ENCODE results near the gene TMEM250.

DNA sequence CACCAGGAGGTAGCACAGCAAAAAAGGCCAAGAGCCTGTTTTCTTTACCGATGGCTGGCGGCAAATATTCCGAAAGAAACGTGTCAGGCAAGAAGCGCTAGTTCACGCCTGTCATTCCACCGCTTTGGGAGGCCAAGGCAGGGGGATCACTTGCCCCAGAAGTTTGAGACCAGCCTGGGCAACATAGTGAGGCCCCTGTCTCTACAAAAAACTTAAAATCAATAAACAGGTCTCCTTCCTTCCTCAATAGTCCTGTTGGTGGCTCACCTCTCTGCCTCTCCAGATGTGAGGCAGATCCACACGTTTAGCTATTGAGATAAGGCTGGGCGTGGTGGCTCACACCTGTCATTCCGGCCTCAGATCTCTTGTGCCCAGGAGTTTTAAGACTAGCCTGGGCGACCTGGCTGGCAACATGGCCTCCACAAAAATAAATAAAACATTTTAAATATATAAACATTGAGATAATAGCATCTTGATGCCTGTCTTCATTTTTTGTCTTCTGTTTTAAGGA, 1.3 kb upstream of the TMEM250 start:
- TF ChIP-seq, protein P1, sequence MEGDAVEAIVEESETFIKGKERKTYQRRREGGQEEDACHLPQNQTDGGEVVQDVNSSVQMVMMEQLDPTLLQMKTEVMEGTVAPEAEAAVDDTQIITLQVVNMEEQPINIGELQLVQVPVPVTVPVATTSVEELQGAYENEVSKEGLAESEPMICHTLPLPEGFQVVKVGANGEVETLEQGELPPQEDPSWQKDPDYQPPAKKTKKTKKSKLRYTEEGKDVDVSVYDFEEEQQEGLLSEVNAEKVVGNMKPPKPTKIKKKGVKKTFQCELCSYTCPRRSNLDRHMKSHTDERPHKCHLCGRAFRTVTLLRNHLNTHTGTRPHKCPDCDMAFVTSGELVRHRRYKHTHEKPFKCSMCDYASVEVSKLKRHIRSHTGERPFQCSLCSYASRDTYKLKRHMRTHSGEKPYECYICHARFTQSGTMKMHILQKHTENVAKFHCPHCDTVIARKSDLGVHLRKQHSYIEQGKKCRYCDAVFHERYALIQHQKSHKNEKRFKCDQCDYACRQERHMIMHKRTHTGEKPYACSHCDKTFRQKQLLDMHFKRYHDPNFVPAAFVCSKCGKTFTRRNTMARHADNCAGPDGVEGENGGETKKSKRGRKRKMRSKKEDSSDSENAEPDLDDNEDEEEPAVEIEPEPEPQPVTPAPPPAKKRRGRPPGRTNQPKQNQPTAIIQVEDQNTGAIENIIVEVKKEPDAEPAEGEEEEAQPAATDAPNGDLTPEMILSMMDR (IDR thresholded peaks at IDR 0.05): no peak
- no peak for TF ChIP-seq EZH2phosphoT487 (IDR thresholded peaks at IDR 0.05; ENCODE audit: borderline replicate concordance, low read depth)
- no peak for TF ChIP-seq JUND (IDR thresholded peaks at IDR 0.05)
- TF ChIP-seq RCOR1 (IDR thresholded peaks at IDR 0.05; ENCODE audit: low read length): no peak
- TF ChIP-seq, protein P2, sequence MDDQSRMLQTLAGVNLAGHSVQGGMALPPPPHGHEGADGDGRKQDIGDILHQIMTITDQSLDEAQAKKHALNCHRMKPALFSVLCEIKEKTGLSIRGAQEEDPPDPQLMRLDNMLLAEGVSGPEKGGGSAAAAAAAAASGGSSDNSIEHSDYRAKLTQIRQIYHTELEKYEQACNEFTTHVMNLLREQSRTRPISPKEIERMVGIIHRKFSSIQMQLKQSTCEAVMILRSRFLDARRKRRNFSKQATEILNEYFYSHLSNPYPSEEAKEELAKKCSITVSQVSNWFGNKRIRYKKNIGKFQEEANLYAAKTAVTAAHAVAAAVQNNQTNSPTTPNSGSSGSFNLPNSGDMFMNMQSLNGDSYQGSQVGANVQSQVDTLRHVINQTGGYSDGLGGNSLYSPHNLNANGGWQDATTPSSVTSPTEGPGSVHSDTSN (IDR thresholded peaks at IDR 0.05): no peak
- no peak for TF ChIP-seq SMC3 (IDR thresholded peaks at IDR 0.05; ENCODE audit: low read depth, low read length)
- no peak for TF ChIP-seq MXI1 (IDR thresholded peaks at IDR 0.05; ENCODE audit: low read depth, low read length)
- no peak for TF ChIP-seq RAD21 (IDR thresholded peaks at IDR 0.05; ENCODE audit: low read length)
- no peak for TF ChIP-seq FOSL2 (IDR thresholded peaks at IDR 0.05; ENCODE audit: borderline replicate concordance, low read depth)
- TF ChIP-seq EP300 (IDR thresholded peaks at IDR 0.05; ENCODE audit: borderline replicate concordance in 1 of 2, low read depth in 1 of 2, low read length in 1 of 2): no peak
- TF ChIP-seq, protein P3, sequence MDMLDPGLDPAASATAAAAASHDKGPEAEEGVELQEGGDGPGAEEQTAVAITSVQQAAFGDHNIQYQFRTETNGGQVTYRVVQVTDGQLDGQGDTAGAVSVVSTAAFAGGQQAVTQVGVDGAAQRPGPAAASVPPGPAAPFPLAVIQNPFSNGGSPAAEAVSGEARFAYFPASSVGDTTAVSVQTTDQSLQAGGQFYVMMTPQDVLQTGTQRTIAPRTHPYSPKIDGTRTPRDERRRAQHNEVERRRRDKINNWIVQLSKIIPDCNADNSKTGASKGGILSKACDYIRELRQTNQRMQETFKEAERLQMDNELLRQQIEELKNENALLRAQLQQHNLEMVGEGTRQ (IDR thresholded peaks at IDR 0.05; ENCODE audit: borderline replicate concordance, low read depth, low read length): no peak
- no peak for TF ChIP-seq TCF12 (IDR thresholded peaks at IDR 0.05)
- TF ChIP-seq, protein P4, sequence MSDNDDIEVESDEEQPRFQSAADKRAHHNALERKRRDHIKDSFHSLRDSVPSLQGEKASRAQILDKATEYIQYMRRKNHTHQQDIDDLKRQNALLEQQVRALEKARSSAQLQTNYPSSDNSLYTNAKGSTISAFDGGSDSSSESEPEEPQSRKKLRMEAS (IDR thresholded peaks at IDR 0.05; ENCODE audit: low read depth): no peak
- TF ChIP-seq, protein P5, sequence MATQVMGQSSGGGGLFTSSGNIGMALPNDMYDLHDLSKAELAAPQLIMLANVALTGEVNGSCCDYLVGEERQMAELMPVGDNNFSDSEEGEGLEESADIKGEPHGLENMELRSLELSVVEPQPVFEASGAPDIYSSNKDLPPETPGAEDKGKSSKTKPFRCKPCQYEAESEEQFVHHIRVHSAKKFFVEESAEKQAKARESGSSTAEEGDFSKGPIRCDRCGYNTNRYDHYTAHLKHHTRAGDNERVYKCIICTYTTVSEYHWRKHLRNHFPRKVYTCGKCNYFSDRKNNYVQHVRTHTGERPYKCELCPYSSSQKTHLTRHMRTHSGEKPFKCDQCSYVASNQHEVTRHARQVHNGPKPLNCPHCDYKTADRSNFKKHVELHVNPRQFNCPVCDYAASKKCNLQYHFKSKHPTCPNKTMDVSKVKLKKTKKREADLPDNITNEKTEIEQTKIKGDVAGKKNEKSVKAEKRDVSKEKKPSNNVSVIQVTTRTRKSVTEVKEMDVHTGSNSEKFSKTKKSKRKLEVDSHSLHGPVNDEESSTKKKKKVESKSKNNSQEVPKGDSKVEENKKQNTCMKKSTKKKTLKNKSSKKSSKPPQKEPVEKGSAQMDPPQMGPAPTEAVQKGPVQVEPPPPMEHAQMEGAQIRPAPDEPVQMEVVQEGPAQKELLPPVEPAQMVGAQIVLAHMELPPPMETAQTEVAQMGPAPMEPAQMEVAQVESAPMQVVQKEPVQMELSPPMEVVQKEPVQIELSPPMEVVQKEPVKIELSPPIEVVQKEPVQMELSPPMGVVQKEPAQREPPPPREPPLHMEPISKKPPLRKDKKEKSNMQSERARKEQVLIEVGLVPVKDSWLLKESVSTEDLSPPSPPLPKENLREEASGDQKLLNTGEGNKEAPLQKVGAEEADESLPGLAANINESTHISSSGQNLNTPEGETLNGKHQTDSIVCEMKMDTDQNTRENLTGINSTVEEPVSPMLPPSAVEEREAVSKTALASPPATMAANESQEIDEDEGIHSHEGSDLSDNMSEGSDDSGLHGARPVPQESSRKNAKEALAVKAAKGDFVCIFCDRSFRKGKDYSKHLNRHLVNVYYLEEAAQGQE (IDR thresholded peaks at IDR 0.05; ENCODE audit: low read depth, low read length): no peak

Data from SK-N-SH (cell line).